DOHH2 (cell line): ENCODE measurements around the gene GALNT7.

Experiments
- H3F3A ChIP-seq: fragments of 200-600 bp; sonication (generic), shearing (Covaris generic); 2 replicates; pipeline ENCODE4 v1.6.0; 2016; ENCODE audit warnings: antibody characterized with exemption, mild to moderate bottlenecking; ENCODE audit not compliant: control insufficient read depth, insufficient read depth
- H3K27ac ChIP-seq: fragments of 200-600 bp; sonication (generic); 2 replicates; pipeline ENCODE4 v1.5.1; 2014; ENCODE audit warnings: low read depth, mild to moderate bottlenecking, low read length, moderate library complexity
- H3K27me3 ChIP-seq: fragments of 200-600 bp; sonication (generic); 2 replicates; pipeline ENCODE4 v1.6.1; 2014; ENCODE audit warnings: mild to moderate bottlenecking, low read length, mixed read lengths; ENCODE audit not compliant: control insufficient read depth
- H3K36me3 ChIP-seq: fragments of 200-600 bp; sonication (generic); 2 replicates; pipeline ENCODE4 v1.6.1; 2014; ENCODE audit warnings: mild to moderate bottlenecking, low read length, moderate library complexity, mixed read lengths; ENCODE audit not compliant: control insufficient read depth
- H3K4me1 ChIP-seq: fragments of 200-600 bp; sonication (generic); 2 replicates; pipeline ENCODE4 v1.6.1; 2014; ENCODE audit warnings: mild to moderate bottlenecking, low read length, mixed read lengths; ENCODE audit not compliant: control insufficient read depth
- H3K4me2 ChIP-seq: fragments of 200-600 bp; sonication (generic); 2 replicates; pipeline ENCODE4 v1.6.0; 2014; ENCODE audit warnings: mild to moderate bottlenecking, low read length, moderate library complexity
- H3K4me3 ChIP-seq: fragments of 200-600 bp; sonication (generic); 2 replicates; pipeline ENCODE4 v1.5.1; 2014; ENCODE audit warnings: mild to moderate bottlenecking, low read length, mixed read lengths
- H3K79me2 ChIP-seq: fragments of 200-600 bp; sonication (generic); 2 replicates; pipeline ENCODE4 v1.6.1; 2014; ENCODE audit warnings: mild to moderate bottlenecking, low read length, mixed read lengths; ENCODE audit not compliant: control insufficient read depth
- H3K9me2 ChIP-seq: fragments of 200-600 bp; sonication (generic); replicated peaks from 2 replicates; pipeline ENCODE4 v1.6.1; 2014; ENCODE audit warnings: mild to moderate bottlenecking, low read length, mixed read lengths; ENCODE audit not compliant: control insufficient read depth
- H3K9me3 ChIP-seq: fragments of 200-600 bp; sonication (generic); 2 replicates; pipeline ENCODE4 v1.6.1; 2014; ENCODE audit warnings: antibody characterized with exemption, low read length, mixed read lengths; ENCODE audit not compliant: control insufficient read depth, insufficient read depth
- H4K20me1 ChIP-seq: fragments of 200-600 bp; sonication (generic); 2 replicates; pipeline ENCODE4 v1.6.0; 2014; ENCODE audit warnings: low read depth, mild to moderate bottlenecking, antibody characterized with exemption, low read length, moderate library complexity; ENCODE audit not compliant: control insufficient read depth, insufficient read depth
- CTCF ChIP-seq: fragments of 200-600 bp; sonication (generic); IDR thresholded peaks from one replicate; pipeline ENCODE4 v1.5.1; 2014; ENCODE audit warnings: antibody characterized with exemption, mild to moderate bottlenecking, low read depth, low read length; ENCODE audit not compliant: poor library complexity, severe bottlenecking
- EZH2phosphoT487 ChIP-seq: fragments of 200-600 bp; sonication (generic); IDR thresholded peaks from 2 replicates; pipeline ENCODE4 v1.6.1; 2017; ENCODE audit warnings: borderline replicate concordance, mild to moderate bottlenecking, antibody characterized with exemption, low read length, moderate library complexity, mixed read lengths

Gene GALNT7

DNA sequence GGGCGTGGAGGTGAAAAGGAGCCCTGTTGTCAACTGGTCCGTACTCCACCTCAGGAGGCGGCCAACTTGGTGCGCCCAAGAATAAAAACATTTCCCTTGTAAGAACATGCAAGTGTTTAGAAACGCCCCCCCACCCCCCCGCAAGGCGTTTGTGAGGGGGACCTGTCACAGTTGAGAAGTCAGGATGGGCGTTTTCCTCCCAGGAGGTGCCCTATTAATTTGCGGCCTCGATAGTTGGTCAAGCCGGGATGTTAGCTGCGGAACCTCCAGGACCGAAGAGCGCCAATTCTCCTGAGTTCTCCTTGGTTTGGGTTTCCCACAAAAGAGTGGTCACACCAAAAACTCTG, 201.5 kb downstream of the GALNT7 start:
- no peaks in the 10 kb centered on the region for H3K27me3 ChIP-seq
- H3K79me2 ChIP-seq = peaks cover 46% of the 10 kb centered on the region
- peaks cover 24% of the 10 kb centered on the region for H3K36me3 ChIP-seq
- TF ChIP-seq CTCF = no peak
- no peak for TF ChIP-seq EZH2phosphoT487
- H3K9me3 ChIP-seq = no peaks in the 10 kb centered on the region
- H3K4me3 ChIP-seq = peak overlapping the region; percentile 87
- H3K27ac ChIP-seq = peak overlapping the region; percentile 91
- H3K9me2 ChIP-seq = no peaks in the 10 kb centered on the region
- no peaks in the 10 kb centered on the region; the same call in 1 of the 2 replicates for H4K20me1 ChIP-seq
- peak overlapping the region; percentile 90 for H3K4me2 ChIP-seq
- peaks cover 9% of the 10 kb centered on the region for H3F3A ChIP-seq
- peaks cover 34% of the 10 kb centered on the region for H3K4me1 ChIP-seq

DNA sequence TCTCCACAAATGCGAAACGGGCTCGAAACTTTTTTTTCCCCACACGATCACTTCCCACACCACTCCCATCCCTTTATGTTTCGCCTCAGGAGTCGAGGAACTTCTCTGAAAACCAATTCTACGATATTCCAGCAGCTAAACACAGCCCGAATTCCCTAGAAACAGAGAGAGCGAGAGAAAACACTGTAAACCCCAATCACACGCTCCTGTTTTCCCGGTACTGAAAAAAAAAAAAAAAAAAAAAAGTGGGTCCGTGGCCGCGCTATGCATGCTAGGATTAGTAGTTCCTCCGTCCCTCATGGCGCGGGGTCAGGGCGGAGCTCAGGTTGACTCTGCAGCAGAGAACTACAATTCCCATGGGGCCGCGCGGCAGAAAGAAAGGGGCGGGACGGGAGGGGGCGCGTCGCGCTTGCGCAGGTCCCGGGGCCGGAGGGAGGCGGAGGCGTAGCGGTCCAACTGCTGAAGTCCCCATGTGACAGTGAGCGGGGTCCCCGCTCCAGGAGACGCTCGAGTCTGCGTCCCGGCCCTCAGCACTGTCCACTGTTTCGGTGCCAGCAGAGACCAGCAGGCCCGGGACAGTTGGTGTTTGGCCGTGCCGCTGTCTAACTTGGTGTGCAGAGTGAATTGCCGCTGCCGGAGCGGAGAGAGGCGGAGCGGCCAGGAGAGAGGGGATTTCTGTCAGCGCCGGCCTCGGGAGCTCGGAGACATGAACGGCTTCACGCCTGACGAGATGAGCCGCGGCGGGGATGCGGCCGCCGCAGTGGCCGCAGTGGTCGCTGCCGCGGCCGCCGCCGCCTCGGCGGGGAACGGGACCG, 202.1 kb downstream of the GALNT7 start, which contains the start of gene SAP30:
Gene SAP30 (plus strand): TSS at position 478 of the 815 bp plus-strand sequence. CDS start 229 bp downstream, at position 707.
- Histone ChIP-seq H3K36me3 (peaks cover 29% of the 10 kb centered on the region), H3K4me1 (peaks cover 34% of the 10 kb centered on the region), H3K27me3 (no peaks in the 10 kb centered on the region), H3K27ac (peak within 1 kb of the TSS; percentile 91), H3K79me2 (peaks cover 50% of the 10 kb centered on the region), H4K20me1 (no peaks in the 10 kb centered on the region; the same call in 1 of the 2 replicates), H3K9me2 (no peaks in the 10 kb centered on the region), H3F3A (peaks cover 9% of the 10 kb centered on the region), H3K4me2 (peak within 1 kb of the TSS; percentile 90), H3K9me3 (no peaks in the 10 kb centered on the region), H3K4me3 (peak within 1 kb of the TSS; percentile 87)
- TF ChIP-seq CTCF (no peak), EZH2phosphoT487 (no peak)

GRCh38 chr4:173371292-173372192, 202.9 kb downstream of the GALNT7 start:
- peaks cover 34% of the 10 kb centered on the region for H3K4me1 ChIP-seq
- H3K9me2 ChIP-seq = no peaks in the 10 kb centered on the region
- H3K4me3 ChIP-seq = peak overlapping the region; percentile 87
- H3K4me2 ChIP-seq = peak overlapping the region; percentile 77
- peak overlapping the region; percentile 10; the same call in 1 of the 2 replicates for H3K27ac ChIP-seq
- H3K79me2 ChIP-seq = peaks cover 52% of the 10 kb centered on the region
- H3K27me3 ChIP-seq = no peaks in the 10 kb centered on the region
- H3F3A ChIP-seq = peaks cover 9% of the 10 kb centered on the region
- 0 out of 2 replicates have a peak, but pooled peaks have one; percentile 51 for TF ChIP-seq EZH2phosphoT487
- TF ChIP-seq CTCF = no peak
- no peaks in the 10 kb centered on the region; the same call in 1 of the 2 replicates for H4K20me1 ChIP-seq
- peaks cover 36% of the 10 kb centered on the region for H3K36me3 ChIP-seq
- H3K9me3 ChIP-seq = no peaks in the 10 kb centered on the region
